Stimulated activated CD8-positive, alpha-beta memory T cell treated with anti-CD3 and anti-CD28 coated beads, Interleukin-7, amount 100 ng/mL, for 1 hour (primary cell): Measurements from ENCODE around the gene TTN.
"Not testable (repeated sequence)": the region's sequence is repeated elsewhere in the genome, so short reads cannot be mapped to it uniquely, and the experiment has no call there.

Experiments used
- DNase-seq, 2 donors: peaks; one replicate each; pipeline ENCODE4 v3.0.0-alpha.2; 2020; ENCODE audit warnings: low read depth in 2 of 2

TTN gene

GRCh38 chr2:178666458-178666857, 140.8 kb downstream of the TTN start:
- DNase-seq = no peak

GRCh38 chr2:178658480-178658879, 148.7 kb downstream of the TTN start:
- not testable (repeated sequence) for DNase-seq

GRCh38 chr2:178650554-178650953, 156.7 kb downstream of the TTN start:
- DNase-seq = no peak

GRCh38 chr2:178644919-178645318, 162.3 kb downstream of the TTN start:
- DNase-seq = no peak

GRCh38 chr2:178641498-178641897, 165.7 kb downstream of the TTN start:
- DNase-seq = no peak

- DNase-seq = no peak
Measured at GRCh38 chr2:178635897-178636296, 171.3 kb downstream of the TTN start.

- DNase-seq = no peak
Measured at GRCh38 chr2:178632729-178633128, 174.5 kb downstream of the TTN start.

- no peak for DNase-seq
Measured at GRCh38 chr2:178630581-178630980, 176.6 kb downstream of the TTN start.

GRCh38 chr2:178629463-178629862, 177.8 kb downstream of the TTN start:
- no peak for DNase-seq

GRCh38 chr2:178628605-178629004, 178.6 kb downstream of the TTN start:
- DNase-seq = no peak

- DNase-seq = no peak
Measured at GRCh38 chr2:178627401-178627800, 179.8 kb downstream of the TTN start.

- no peak for DNase-seq
Measured at GRCh38 chr2:178615969-178616368, 191.3 kb downstream of the TTN start.

- DNase-seq = no peak
Measured at GRCh38 chr2:178602901-178603300, 204.3 kb downstream of the TTN start.

GRCh38 chr2:178592655-178593054, 214.6 kb downstream of the TTN start:
- DNase-seq = no peak

- DNase-seq = no peak
Measured at GRCh38 chr2:178589335-178589734, 217.9 kb downstream of the TTN start.

GRCh38 chr2:178584666-178585065, 222.6 kb downstream of the TTN start:
- no peak for DNase-seq

- no peak for DNase-seq
Measured at GRCh38 chr2:178579006-178579405, 228.2 kb downstream of the TTN start.

GRCh38 chr2:178574789-178575188, 232.4 kb downstream of the TTN start:
- no peak for DNase-seq

- DNase-seq = no peak
Measured at GRCh38 chr2:178568227-178568626, 239.0 kb downstream of the TTN start.

- no peak for DNase-seq
Measured at GRCh38 chr2:178553047-178553446, 254.2 kb downstream of the TTN start.

GRCh38 chr2:178550352-178550751, 256.9 kb downstream of the TTN start:
- no peak for DNase-seq

GRCh38 chr2:178542569-178542968, 264.7 kb downstream of the TTN start:
- DNase-seq = no peak

- no peak for DNase-seq
Measured at GRCh38 chr2:178542161-178542560, 265.1 kb downstream of the TTN start.

- no peak for DNase-seq
Measured at GRCh38 chr2:178536037-178536436, 271.2 kb downstream of the TTN start.

GRCh38 chr2:178531168-178531567, 276.1 kb downstream of the TTN start:
- DNase-seq = no peak
